K562 (cell line): Measurements from ENCODE around the gene ELAC2. TPM values are rescaled to one million over a fixed set of nuclear protein-coding genes. Genes with fewer than 3 reads are reported as not detected.

Source experiments
- ATAC-seq: fragments of 200-7000 bp; cut with Tn5 transposase; 3 replicates; pipeline ENCODE4 v1.9.1; 2020; ENCODE audit warnings: moderate library complexity
- BruUV-seq: library from RNA; stranded (reverse); fragments of 400-500 nt; replicated peaks from 2 replicates; lab custom pipeline; 2021; lab: Mats Ljungman, UMichigan
- CTCF ChIA-PET: fragments of 300-600 bp; formaldehyde crosslinking; extraction: SDS; loops from one replicate; lab custom pipeline; 2021; ENCODE audit warnings: low intra/inter-chr PET ratio; lab: Yijun Ruan, JAX
- POLR2A ChIA-PET: fragments of 300-600, 350-650 bp; sonication (Branson Sonifier 250); formaldehyde crosslinking; extraction: SDS; loops from one replicate; lab custom pipeline; 2021; ENCODE audit warnings: antibody characterized with exemption, inconsistent platforms; lab: Yijun Ruan, JAX
- DNase-seq, 4 experiments: peaks; one replicate each; pipeline versions ENCODE4 v3.0.0 to v3.0.0-alpha.2; 2011 to 2018; ENCODE audit warnings: low spot score in 3 of 4, mixed read lengths in 3 of 4; ENCODE audit errors: extremely low read depth in 1 of 4
- FAIRE-seq: peaks from 2 replicates; lab custom pipeline; 2011; peaks lifted over from hg19 to GRCh38; lab: Jason Lieb, UNC
- H2AFZ ChIP-seq: 2 replicates; pipeline ENCODE4 v1.6.0; 2011; ENCODE audit warnings: low read depth, low read length, control low read depth, inconsistent platforms
- H3K27ac ChIP-seq: fragments of 200-600 bp; 3 replicates; pipeline ENCODE4 v1.8.0; 2011; ENCODE audit warnings: low read depth, mild to moderate bottlenecking, control low read depth, inconsistent platforms, low read length, moderate library complexity, mixed read lengths; ENCODE audit errors: extremely low read depth
- H3K27me3 ChIP-seq, 2 experiments: fragments of 300-600 bp in 1 of 2; 2 replicates in 1 of 2; 3 replicates in 1 of 2; pipeline versions ENCODE4 v1.6.0 to v1.8.0; 2011; ENCODE audit warnings: inconsistent platforms in 2 of 2, low read length in 2 of 2, mild to moderate bottlenecking in 1 of 2, mixed read lengths in 1 of 2, moderate library complexity in 1 of 2; ENCODE audit not compliant: control insufficient read depth in 2 of 2, insufficient read depth in 2 of 2
- H3K36me3 ChIP-seq: fragments of 300-600 bp; 3 replicates; pipeline ENCODE4 v1.8.0; 2011; ENCODE audit warnings: mild to moderate bottlenecking, low read length, inconsistent platforms; ENCODE audit not compliant: control insufficient read depth, insufficient read depth
- H3K4me1 ChIP-seq, 2 experiments: fragments of 200-600 bp in 1 of 2; replicated peaks in 1 of 2; 2 replicates in 1 of 2; 3 replicates in 1 of 2; pipeline versions ENCODE4 v1.5.1 to v1.8.0; 2011; ENCODE audit warnings: inconsistent platforms in 2 of 2, low read length in 2 of 2, mild to moderate bottlenecking in 1 of 2, mixed read lengths in 1 of 2, moderate library complexity in 1 of 2; ENCODE audit not compliant: control insufficient read depth in 2 of 2, insufficient read depth in 2 of 2
- H3K4me2 ChIP-seq: 2 replicates; pipeline ENCODE4 v1.6.1; 2011; ENCODE audit warnings: low read length, control low read depth, inconsistent platforms, mixed read lengths; ENCODE audit not compliant: insufficient read depth
- H3K4me3 ChIP-seq: fragments of 200-600 bp; sonication (generic), shearing (Covaris generic); 2 replicates; pipeline ENCODE4 v1.5.1; 2016; ENCODE audit warnings: control low read depth, inconsistent platforms
- H3K79me2 ChIP-seq: fragments of 200-600 bp; 3 replicates; pipeline ENCODE4 v1.8.0; 2011; ENCODE audit warnings: low read length, inconsistent platforms; ENCODE audit not compliant: control insufficient read depth, insufficient read depth
- H3K9ac ChIP-seq, 2 experiments: 2 replicates each; pipeline versions ENCODE4 v1.6.0 to v1.6.1; 2011; ENCODE audit warnings: low read depth in 2 of 2, low read length in 2 of 2, control low read depth in 1 of 2, inconsistent platforms in 1 of 2, mild to moderate bottlenecking in 1 of 2, mixed read lengths in 1 of 2; ENCODE audit not compliant: insufficient read depth in 1 of 2
- H3K9me1 ChIP-seq: one replicate; pipeline ENCODE4 v1.6.0; 2011; ENCODE audit warnings: inconsistent platforms, mild to moderate bottlenecking, low read length, moderate library complexity; ENCODE audit not compliant: control insufficient read depth, insufficient read depth
- H3K9me3 ChIP-seq: replicated peaks from 2 replicates; pipeline ENCODE4 v1.5.1; 2011; ENCODE audit warnings: low read depth, low read length, inconsistent platforms; ENCODE audit not compliant: control insufficient read depth, insufficient read depth
- H4K20me1 ChIP-seq: replicated peaks from 2 replicates; pipeline ENCODE4 v1.6.1; 2011; ENCODE audit warnings: low read length, inconsistent platforms, mixed read lengths; ENCODE audit not compliant: control insufficient read depth, insufficient read depth
- ARID3B ChIP-seq: fragments of 250-450 bp; sonication (Bioruptor Pico); IDR thresholded peaks from 2 replicates; pipeline ENCODE4 v1.4.0; 2020; ENCODE audit warnings: borderline replicate concordance
- CHD1 ChIP-seq: fragments of 200-600 bp; sonication (generic); IDR thresholded peaks from one replicate; pipeline ENCODE4 v1.6.1; 2012; ENCODE audit warnings: mild to moderate bottlenecking, moderate library complexity, low read length, inconsistent platforms
- CTCF ChIP-seq, 3 experiments: IDR thresholded peaks in 2 of 3; conservative IDR thresholded peaks in 1 of 3; 2 replicates each; pipeline ENCODE4 v1.5.1; 2011 to 2012; ENCODE audit warnings: low read length in 3 of 3, mild to moderate bottlenecking in 3 of 3, control low read depth in 2 of 3, improper control_type of control experiment in 1 of 3, inconsistent platforms in 1 of 3, low read depth in 1 of 3, mixed read lengths in 1 of 3, moderate library complexity in 1 of 3; ENCODE audit not compliant: insufficient read depth in 2 of 3
- CTCFL ChIP-seq: IDR thresholded peaks from 2 replicates; pipeline ENCODE4 v1.6.1; 2011; ENCODE audit warnings: borderline replicate concordance, low read depth, mild to moderate bottlenecking, moderate library complexity, low read length; ENCODE audit not compliant: insufficient read depth, poor library complexity, severe bottlenecking
- ELF1 ChIP-seq: fragments of 200-800 bp; sonication (Bioruptor generic); IDR thresholded peaks from 2 replicates; pipeline ENCODE4 v1.6.1; 2016; ENCODE audit warnings: missing genetic modification characterization, missing compliant biosample characterization
- HDGF ChIP-seq: fragments of 450-650 bp; IDR thresholded peaks from 2 replicates; pipeline ENCODE4 v1.6.1; 2016
- HMGN3 ChIP-seq: IDR thresholded peaks from 2 replicates; pipeline ENCODE4 v1.6.1; 2011; ENCODE audit warnings: borderline replicate concordance, low read depth, mild to moderate bottlenecking, mixed read lengths, low read length; ENCODE audit not compliant: insufficient read length; ENCODE audit errors: extremely low read depth
- KDM2B ChIP-seq: fragments of 250-450 bp; sonication (Bioruptor Pico); IDR thresholded peaks from 2 replicates; pipeline ENCODE4 v1.8.0; 2021; ENCODE audit warnings: mild to moderate bottlenecking, moderate library complexity
- KLF13 ChIP-seq: fragments of 450-650 bp; IDR thresholded peaks from 2 replicates; pipeline ENCODE4 v1.6.1; 2016; ENCODE audit warnings: missing genetic modification characterization, low read depth, mild to moderate bottlenecking, missing compliant biosample characterization, moderate library complexity, borderline replicate concordance
- MAZ ChIP-seq, 2 experiments: fragments of 450-650 bp in 1 of 2; sonication (generic) in 1 of 2; formaldehyde crosslinking; IDR thresholded peaks in 1 of 2; conservative IDR thresholded peaks in 1 of 2; 2 replicates each; pipeline versions ENCODE4 v1.4.0 to v1.5.0; 2020; ENCODE audit warnings: mild to moderate bottlenecking in 1 of 2, missing genetic modification reagents in 1 of 2
- PRMT5 ChIP-seq: sonication (generic); formaldehyde crosslinking; IDR thresholded peaks from 2 replicates; pipeline ENCODE4 v1.5.0; 2020; ENCODE audit warnings: missing genetic modification reagents
- TAF9B ChIP-seq: fragments of 450-650 bp; IDR thresholded peaks from 2 replicates; pipeline ENCODE4 v1.6.1; 2018; ENCODE audit warnings: mild to moderate bottlenecking; ENCODE audit not compliant: partially characterized antibody
- ZFPM2 ChIP-seq: fragments of 250-450 bp; sonication (Bioruptor Pico); IDR thresholded peaks from 2 replicates; pipeline ENCODE4 v1.5.1; 2022; ENCODE audit warnings: mild to moderate bottlenecking
- ZNF655 ChIP-seq: fragments of 250-450 bp; sonication (Bioruptor Pico); IDR thresholded peaks from 2 replicates; pipeline ENCODE4 v1.5.0; 2021
- WGBS: fragments of 100-300 bp; shearing (Covaris generic); methylation state at CpG from one replicate; pipeline ENCODE4 v1.1.6; 2016; ENCODE audit warnings: low coverage, mixed read lengths; ENCODE audit not compliant: insufficient coverage; ENCODE audit errors: missing lambda C conversion rate; 5-methylcytosine and 5-hydroxymethylcytosine counted together
- in situ Hi-C: fragments of 300-500 bp; cut with MboI; formaldehyde crosslinking; loops from 4 replicates; pipeline ENCODE4 v1.15.0; 2018; ENCODE audit warnings: inconsistent platforms, mixed read lengths
- intact Hi-C: fragments of 100-400 bp; cut with micrococcal nuclease; formaldehyde crosslinking; loops from 2 replicates; pipeline ENCODE4 v1.14.2; 2022
- polyA plus RNA-seq, 8 experiments: library from polyadenylated mRNA; depleted of rRNA in 4 of 8; stranded (reverse) in 5 of 8; unstranded in 3 of 8; fragments of >200 nt; fragmentation: Nextera tagmentation in 2 of 8; fragmentation: Illumina TruSeq in 1 of 8; extraction: Ambion mirVana in 2 of 8; extraction: Trizol in 1 of 8; gene quantifications; 2 replicates each; pipeline versions ENCODE4 v1.2.1 to v1.2.3, GENCODE V29; 2011 to 2014; ENCODE audit warnings: inconsistent platforms in 1 of 8, missing spikeins in 1 of 8
- total RNA-seq, 7 experiments: library from RNA; depleted of rRNA in 6 of 7; stranded (reverse); fragments of >200 nt in 6 of 7; fragmentation: Illumina TruSeq in 2 of 7; extraction: Trizol in 2 of 7; gene quantifications; 2 replicates each; pipeline versions ENCODE4 v1.2.1 to v1.2.3, GENCODE V29; 2011 to 2021; ENCODE audit warnings: low replicate concordance in 1 of 7

Gene ELAC2
- total and polyA plus RNA-seq, 9 of the 15 experiments (the other 6 are each of a cell fraction or from before 2014, with no cell fraction given): 4.5 to 129 (median 70.6) TPM

- FAIRE-seq: peak; percentile 73
- peak; percentile 46 to 63 (median 48) for DNase-seq
- Histone ChIP-seq H3K79me2 (no peaks in the 10 kb centered on the region), H3K27me3 (no peaks in the 10 kb centered on the region), H3K36me3 (peaks cover 81% of the 10 kb centered on the region), H3K9me1 (no peaks in the 10 kb centered on the region), H4K20me1 (0 out of 2 replicates have a peak, but pooled peaks cover 14% of the 10 kb centered on the region), H3K9me3 (no peaks in the 10 kb centered on the region), H3K9ac (no peak overlapping the region), H3K4me1 (peaks cover 0 to 4% of the 10 kb centered on the region in 2 experiments; a peak in 2 of 5 replicates), H3K27ac (no peak overlapping the region), H3K4me3 (no peak overlapping the region), H2AFZ (no peak overlapping the region), H3K4me2 (no peak overlapping the region)
- in situ Hi-C loops (no loop called here), intact Hi-C loops (no loop called here)
- CTCF ChIA-PET: interaction anchor here (1.5 kb wide), 1 partner anchor 822 kb away, joined by 4 read pairs; no protein-coding TSS in a partner anchor
- peak; percentile 89 for ATAC-seq
- WGBS: 48% methylated on average over 6 of the region's 15 CpGs
- BruUV-seq: no TSS peak
- POLR2A ChIA-PET: no interaction called here
- TF ChIP-seq KDM2B (CRISPR knock-in tag) (no peak), CTCFL (peak; percentile 56), MAZ (CRISPR knock-in tag; conservative IDR thresholded peaks at IDR 0.05 in 1 of 2, IDR thresholded peaks at IDR 0.05 in 1 of 2) (no peak), TAF9B (no peak), HMGN3 (no peak), CTCF (IDR thresholded peaks at IDR 0.05 in 2 of 3, conservative IDR thresholded peaks at IDR 0.05 in 1 of 3; ENCODE audit: insufficient read depth in 2 of 3, low read depth in 1 of 3, low read length in 3 of 3) (peak; percentile 53 to 72 (median 60)), ARID3B (CRISPR knock-in tag) (no peak), PRMT5 (CRISPR knock-in tag) (no peak), ZNF655 (CRISPR knock-in tag) (no peak), ZFPM2 (no peak), HDGF (no peak), CHD1 (no peak), KLF13 (no peak), ELF1 (tag) (no peak)
These were observed 14.9 kb downstream of the ELAC2 start for GRCh38 chr17:13002761-13003453.
